ENCODE data around the gene NNT. TPM values are rescaled to one million over a fixed set of nuclear protein-coding genes. Genes with fewer than 3 reads are reported as not detected.

Gene NNT
- total and polyA plus RNA-seq, 2 of the 13 experiments (the other 11 are each of a cell fraction or from before 2014, with no cell fraction given) = 21.1 to 58.0 TPM

- TF ChIP-seq ZNF639 (CRISPR knock-in tag; conservative IDR thresholded peaks at IDR 0.05) = no peak
- TF ChIP-seq REPIN1 (CRISPR knock-in tag; IDR thresholded peaks at IDR 0.05; ENCODE audit: borderline replicate concordance, low read depth) = no peak
- TF ChIP-seq TBX3 (IDR thresholded peaks at IDR 0.05; ENCODE audit: borderline replicate concordance) = 0 out of 2 replicates have a peak, but pooled peaks have one; percentile 13
- 0 out of 2 replicates have a peak, but pooled peaks have one; percentile 36 for TF ChIP-seq NR0B2 (CRISPR knock-in tag; IDR thresholded peaks at IDR 0.05)
- TF ChIP-seq KMT2A (CRISPR knock-in tag; IDR thresholded peaks at IDR 0.05) = peak; percentile 22; the same call in 1 of the 2 replicates
- TF ChIP-seq GTF3A (CRISPR knock-in tag; conservative IDR thresholded peaks at IDR 0.05) = 0 out of 2 replicates have a peak, but pooled peaks have one; percentile 38
- TF ChIP-seq ZBTB7A (CRISPR knock-in tag; IDR thresholded peaks at IDR 0.05) = 0 out of 2 replicates have a peak, but pooled peaks have one; percentile 32
- TF ChIP-seq ZNF12 (CRISPR knock-in tag; IDR thresholded peaks at IDR 0.05) = peak; percentile 15; the same call in 1 of the 2 replicates
- TF ChIP-seq CBFB (CRISPR knock-in tag; IDR thresholded peaks at IDR 0.05) = 0 out of 2 replicates have a peak, but pooled peaks have one; percentile 1
- TF ChIP-seq PITX1 (CRISPR knock-in tag; IDR thresholded peaks at IDR 0.05) = no peak
- TF ChIP-seq ZNF230 (CRISPR knock-in tag; IDR thresholded peaks at IDR 0.05) = no peak
- 0 out of 2 replicates have a peak, but pooled peaks have one; percentile 18 for TF ChIP-seq AHR (CRISPR knock-in tag; IDR thresholded peaks at IDR 0.05)
- TF ChIP-seq ZNF329 (CRISPR knock-in tag; IDR thresholded peaks at IDR 0.05; ENCODE audit: low read depth) = peak; percentile 32; the same call in 1 of the 2 replicates
- TF ChIP-seq ZNF782 (CRISPR knock-in tag; IDR thresholded peaks at IDR 0.05; ENCODE audit: borderline replicate concordance) = peak; percentile 66; the same call in 1 of the 2 replicates
- TF ChIP-seq IRF9 (CRISPR knock-in tag; IDR thresholded peaks at IDR 0.05; ENCODE audit: borderline replicate concordance) = no peak
- 0 out of 2 replicates have a peak, but pooled peaks have one; percentile 15 for TF ChIP-seq ZBTB3 (CRISPR knock-in tag; IDR thresholded peaks at IDR 0.05; ENCODE audit: borderline replicate concordance, low read depth)
- TF ChIP-seq ZNF282 (IDR thresholded peaks at IDR 0.05; ENCODE audit: partially characterized antibody) = no peak
- peak; percentile 82 for TF ChIP-seq BCL6 (CRISPR knock-in tag; IDR thresholded peaks at IDR 0.05)
- peak; percentile 34; the same call in 1 of the 2 replicates for TF ChIP-seq DR1 (CRISPR knock-in tag; IDR thresholded peaks at IDR 0.05)
- 0 out of 2 replicates have a peak, but pooled peaks have one; percentile 8 for TF ChIP-seq ZNF350 (CRISPR knock-in tag; IDR thresholded peaks at IDR 0.05; ENCODE audit: borderline replicate concordance, low read depth)
- TF ChIP-seq, protein P1, sequence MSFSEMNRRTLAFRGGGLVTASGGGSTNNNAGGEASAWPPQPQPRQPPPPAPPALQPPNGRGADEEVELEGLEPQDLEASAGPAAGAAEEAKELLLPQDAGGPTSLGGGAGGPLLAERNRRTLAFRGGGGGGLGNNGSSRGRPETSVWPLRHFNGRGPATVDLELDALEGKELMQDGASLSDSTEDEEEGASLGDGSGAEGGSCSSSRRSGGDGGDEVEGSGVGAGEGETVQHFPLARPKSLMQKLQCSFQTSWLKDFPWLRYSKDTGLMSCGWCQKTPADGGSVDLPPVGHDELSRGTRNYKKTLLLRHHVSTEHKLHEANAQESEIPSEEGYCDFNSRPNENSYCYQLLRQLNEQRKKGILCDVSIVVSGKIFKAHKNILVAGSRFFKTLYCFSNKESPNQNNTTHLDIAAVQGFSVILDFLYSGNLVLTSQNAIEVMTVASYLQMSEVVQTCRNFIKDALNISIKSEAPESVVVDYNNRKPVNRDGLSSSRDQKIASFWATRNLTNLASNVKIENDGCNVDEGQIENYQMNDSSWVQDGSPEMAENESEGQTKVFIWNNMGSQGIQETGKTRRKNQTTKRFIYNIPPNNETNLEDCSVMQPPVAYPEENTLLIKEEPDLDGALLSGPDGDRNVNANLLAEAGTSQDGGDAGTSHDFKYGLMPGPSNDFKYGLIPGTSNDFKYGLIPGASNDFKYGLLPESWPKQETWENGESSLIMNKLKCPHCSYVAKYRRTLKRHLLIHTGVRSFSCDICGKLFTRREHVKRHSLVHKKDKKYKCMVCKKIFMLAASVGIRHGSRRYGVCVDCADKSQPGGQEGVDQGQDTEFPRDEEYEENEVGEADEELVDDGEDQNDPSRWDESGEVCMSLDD (CRISPR knock-in tag; IDR thresholded peaks at IDR 0.05; ENCODE audit: borderline replicate concordance) = no peak
- peak; percentile 7; the same call in 1 of the 2 replicates for TF ChIP-seq POLR2G (IDR thresholded peaks at IDR 0.05; ENCODE audit: low read depth, low read length)
- peak; percentile 33; the same call in 1 of the 2 replicates for TF ChIP-seq ZNF30 (CRISPR knock-in tag; IDR thresholded peaks at IDR 0.05)
Measured at GRCh38 chr5:43555895-43556606, 46.9 kb upstream of the NNT start (continued).

Data from HepG2 (cell line).